22Rv1 (cell line): ENCODE data around the gene NSUN2.

ENCODE experiments used
- H3K27ac ChIP-seq: fragments of 450-650 bp; 2 replicates; pipeline ENCODE4 v1.5.1; 2017
- ZFX ChIP-seq: fragments of 450-650 bp; IDR thresholded peaks from 2 replicates; pipeline ENCODE4 v1.6.1; 2017; ENCODE audit warnings: antibody characterized with exemption, borderline replicate concordance
- TF ChIP-seq, protein P1 (sequence below): fragments of 450-650 bp; IDR thresholded peaks from 2 replicates; pipeline ENCODE4 v1.5.1; 2017; ENCODE audit warnings: mild to moderate bottlenecking

Gene NSUN2

GRCh38 chr5:6644794-6645241 lies 12.0 kb upstream of the NSUN2 start:
- H3K27ac ChIP-seq, result no peak overlapping the region
- TF ChIP-seq ZFX, result no peak
- TF ChIP-seq, protein P1, sequence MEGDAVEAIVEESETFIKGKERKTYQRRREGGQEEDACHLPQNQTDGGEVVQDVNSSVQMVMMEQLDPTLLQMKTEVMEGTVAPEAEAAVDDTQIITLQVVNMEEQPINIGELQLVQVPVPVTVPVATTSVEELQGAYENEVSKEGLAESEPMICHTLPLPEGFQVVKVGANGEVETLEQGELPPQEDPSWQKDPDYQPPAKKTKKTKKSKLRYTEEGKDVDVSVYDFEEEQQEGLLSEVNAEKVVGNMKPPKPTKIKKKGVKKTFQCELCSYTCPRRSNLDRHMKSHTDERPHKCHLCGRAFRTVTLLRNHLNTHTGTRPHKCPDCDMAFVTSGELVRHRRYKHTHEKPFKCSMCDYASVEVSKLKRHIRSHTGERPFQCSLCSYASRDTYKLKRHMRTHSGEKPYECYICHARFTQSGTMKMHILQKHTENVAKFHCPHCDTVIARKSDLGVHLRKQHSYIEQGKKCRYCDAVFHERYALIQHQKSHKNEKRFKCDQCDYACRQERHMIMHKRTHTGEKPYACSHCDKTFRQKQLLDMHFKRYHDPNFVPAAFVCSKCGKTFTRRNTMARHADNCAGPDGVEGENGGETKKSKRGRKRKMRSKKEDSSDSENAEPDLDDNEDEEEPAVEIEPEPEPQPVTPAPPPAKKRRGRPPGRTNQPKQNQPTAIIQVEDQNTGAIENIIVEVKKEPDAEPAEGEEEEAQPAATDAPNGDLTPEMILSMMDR, result no peak

- TF ChIP-seq, protein P1, result no peak
- TF ChIP-seq ZFX, result no peak
- no peak overlapping the region for H3K27ac ChIP-seq
Observed at GRCh38 chr5:6642655-6643054, 9.8 kb upstream of the NSUN2 start.

- TF ChIP-seq ZFX, result no peak
- TF ChIP-seq, protein P1, result no peak
- no peak overlapping the region for H3K27ac ChIP-seq
Observed at GRCh38 chr5:6638236-6638635, 5.4 kb upstream of the NSUN2 start.

GRCh38 chr5:6637590-6637989 lies 4.7 kb upstream of the NSUN2 start:
- no peak overlapping the region for H3K27ac ChIP-seq
- no peak for TF ChIP-seq ZFX
- TF ChIP-seq, protein P1, result no peak

- TF ChIP-seq, protein P1, result no peak
- no peak for TF ChIP-seq ZFX
- H3K27ac ChIP-seq, result no peak overlapping the region
Observed at GRCh38 chr5:6637022-6637421, 4.2 kb upstream of the NSUN2 start.

GRCh38 chr5:6636293-6636692 lies 3.4 kb upstream of the NSUN2 start:
- TF ChIP-seq ZFX, result no peak
- TF ChIP-seq, protein P1, result no peak
- peak overlapping the region; percentile 44; the same call in 1 of the 2 replicates for H3K27ac ChIP-seq

DNA sequence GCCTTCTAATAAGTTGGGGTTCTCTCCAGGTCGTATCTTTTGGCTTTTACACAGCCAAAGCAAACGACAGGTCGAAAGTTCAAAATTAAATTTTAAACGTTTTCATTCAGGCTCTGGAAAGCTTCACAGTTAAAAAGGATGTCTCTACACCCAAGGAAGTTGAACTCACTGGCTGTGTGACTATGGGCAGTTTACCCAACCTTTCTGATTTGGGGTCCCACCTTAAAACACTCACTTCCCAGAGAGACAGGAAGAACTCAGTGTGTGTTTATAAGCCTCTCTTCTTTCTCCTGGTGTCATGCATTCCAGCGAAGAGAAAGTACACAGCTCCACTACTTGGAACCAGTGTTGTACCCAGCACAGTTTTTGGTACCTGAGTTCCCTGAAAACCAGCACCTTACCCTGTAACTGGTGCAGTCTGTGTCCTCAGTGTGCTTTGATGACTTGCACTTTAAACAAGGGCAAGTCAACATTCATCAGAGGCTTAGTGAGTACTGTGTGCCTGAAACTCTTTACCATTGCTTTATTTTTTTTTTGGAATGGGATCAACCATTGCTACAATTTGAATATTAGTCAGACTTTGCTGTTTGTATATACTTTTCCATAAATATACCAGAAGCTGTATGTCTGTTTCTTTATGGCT lies 2.1 kb upstream of the NSUN2 start:
- H3K27ac ChIP-seq, result peak overlapping the region; percentile 44; the same call in 1 of the 2 replicates
- TF ChIP-seq, protein P1, result no peak
- TF ChIP-seq ZFX, result no peak
